ENCODE data around the gene SUOX.

DNA sequence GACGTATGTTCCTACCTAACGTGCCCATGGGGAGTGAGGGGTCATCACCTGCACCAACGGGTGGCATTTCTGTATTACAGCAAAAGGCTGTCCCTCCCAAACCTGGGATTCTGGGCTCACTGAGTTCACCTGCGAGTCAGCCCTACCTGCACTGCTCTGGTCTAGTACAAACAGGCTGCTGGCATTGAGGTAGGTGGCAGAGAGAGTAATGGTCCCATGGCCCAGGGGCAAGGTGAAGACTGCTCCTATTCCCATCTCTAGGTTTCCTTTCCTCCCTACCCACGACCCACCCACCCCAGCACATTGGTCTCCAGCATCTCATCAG lies 421 bp downstream of the SUOX start:
- TF ChIP-seq, protein P1, sequence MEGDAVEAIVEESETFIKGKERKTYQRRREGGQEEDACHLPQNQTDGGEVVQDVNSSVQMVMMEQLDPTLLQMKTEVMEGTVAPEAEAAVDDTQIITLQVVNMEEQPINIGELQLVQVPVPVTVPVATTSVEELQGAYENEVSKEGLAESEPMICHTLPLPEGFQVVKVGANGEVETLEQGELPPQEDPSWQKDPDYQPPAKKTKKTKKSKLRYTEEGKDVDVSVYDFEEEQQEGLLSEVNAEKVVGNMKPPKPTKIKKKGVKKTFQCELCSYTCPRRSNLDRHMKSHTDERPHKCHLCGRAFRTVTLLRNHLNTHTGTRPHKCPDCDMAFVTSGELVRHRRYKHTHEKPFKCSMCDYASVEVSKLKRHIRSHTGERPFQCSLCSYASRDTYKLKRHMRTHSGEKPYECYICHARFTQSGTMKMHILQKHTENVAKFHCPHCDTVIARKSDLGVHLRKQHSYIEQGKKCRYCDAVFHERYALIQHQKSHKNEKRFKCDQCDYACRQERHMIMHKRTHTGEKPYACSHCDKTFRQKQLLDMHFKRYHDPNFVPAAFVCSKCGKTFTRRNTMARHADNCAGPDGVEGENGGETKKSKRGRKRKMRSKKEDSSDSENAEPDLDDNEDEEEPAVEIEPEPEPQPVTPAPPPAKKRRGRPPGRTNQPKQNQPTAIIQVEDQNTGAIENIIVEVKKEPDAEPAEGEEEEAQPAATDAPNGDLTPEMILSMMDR (conservative IDR thresholded peaks at IDR 0.05 in 1 of 2, IDR thresholded peaks at IDR 0.05 in 1 of 2; ENCODE audit: low read depth in 1 of 2, low read length in 2 of 2): no peak
- no peak for TF ChIP-seq EZH2 (IDR thresholded peaks at IDR 0.05; ENCODE audit: low read length, missing control alignments)
